Measurements from ENCODE around the gene CDH5. TPM values are rescaled to one million over a fixed set of nuclear protein-coding genes. Genes with fewer than 3 reads are reported as not detected.

The CDH5 gene
- total RNA-seq, 2 experiments from 2014 or later, result not detected

DNA sequence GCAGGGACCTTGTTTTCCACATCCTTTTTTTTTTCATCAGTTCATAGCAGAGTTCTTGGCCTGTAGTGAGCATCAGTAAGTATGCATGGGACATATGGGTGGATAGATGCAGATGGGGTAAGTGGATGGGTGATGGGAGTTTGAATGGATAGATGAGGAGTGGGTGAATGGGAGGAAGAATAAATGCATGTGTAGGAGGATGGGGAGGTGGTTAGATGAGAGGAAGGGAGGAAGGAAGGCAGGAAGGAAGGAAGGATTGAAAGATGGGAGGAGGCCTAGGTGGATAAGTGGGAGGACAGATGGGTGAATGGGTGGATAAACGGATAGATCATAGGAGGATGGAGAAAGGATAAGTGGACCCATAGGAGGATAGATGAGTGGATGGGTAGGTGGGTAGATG lies 56.7 kb downstream of the CDH5 start:
- CTCF ChIA-PET (ENCODE audit: unreplicated experiment), result no interaction called here

GRCh38 chr16:66425651-66426050 lies 59.2 kb downstream of the CDH5 start:
- H3K27ac ChIP-seq (ENCODE audit: low read depth, low read length, poor library complexity, severe bottlenecking), result no peak overlapping the region
- no peak overlapping the region for H2AFZ ChIP-seq (ENCODE audit: low read length)
- DNase-seq (ENCODE audit: low spot score), result no peak
- intact Hi-C loops (cut with micrococcal nuclease; ENCODE audit: unreplicated experiment), result no loop called here
- no peaks in the 10 kb centered on the region for H4K20me1 ChIP-seq (ENCODE audit: insufficient read depth, low read length)
- BruUV-seq (replicated peaks), result no TSS peak
- H3K4me1 ChIP-seq (ENCODE audit: insufficient read depth, low read length, poor library complexity, severe bottlenecking), result no peaks in the 10 kb centered on the region
- no peaks in the 10 kb centered on the region for H3K9me2 ChIP-seq (ENCODE audit: insufficient read depth, low read length)
- TF ChIP-seq EZH2phosphoT487 (IDR thresholded peaks at IDR 0.05; ENCODE audit: borderline replicate concordance, low read depth, low read length), result no peak
- TF ChIP-seq, protein P1, sequence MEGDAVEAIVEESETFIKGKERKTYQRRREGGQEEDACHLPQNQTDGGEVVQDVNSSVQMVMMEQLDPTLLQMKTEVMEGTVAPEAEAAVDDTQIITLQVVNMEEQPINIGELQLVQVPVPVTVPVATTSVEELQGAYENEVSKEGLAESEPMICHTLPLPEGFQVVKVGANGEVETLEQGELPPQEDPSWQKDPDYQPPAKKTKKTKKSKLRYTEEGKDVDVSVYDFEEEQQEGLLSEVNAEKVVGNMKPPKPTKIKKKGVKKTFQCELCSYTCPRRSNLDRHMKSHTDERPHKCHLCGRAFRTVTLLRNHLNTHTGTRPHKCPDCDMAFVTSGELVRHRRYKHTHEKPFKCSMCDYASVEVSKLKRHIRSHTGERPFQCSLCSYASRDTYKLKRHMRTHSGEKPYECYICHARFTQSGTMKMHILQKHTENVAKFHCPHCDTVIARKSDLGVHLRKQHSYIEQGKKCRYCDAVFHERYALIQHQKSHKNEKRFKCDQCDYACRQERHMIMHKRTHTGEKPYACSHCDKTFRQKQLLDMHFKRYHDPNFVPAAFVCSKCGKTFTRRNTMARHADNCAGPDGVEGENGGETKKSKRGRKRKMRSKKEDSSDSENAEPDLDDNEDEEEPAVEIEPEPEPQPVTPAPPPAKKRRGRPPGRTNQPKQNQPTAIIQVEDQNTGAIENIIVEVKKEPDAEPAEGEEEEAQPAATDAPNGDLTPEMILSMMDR (conservative IDR thresholded peaks at IDR 0.05; ENCODE audit: low read length), result no peak
- H3K4me2 ChIP-seq (ENCODE audit: low read length), result no peak overlapping the region
- H3K4me3 ChIP-seq (ENCODE audit: low read depth, low read length, poor library complexity, severe bottlenecking), result no peak overlapping the region
- H3K36me3 ChIP-seq (ENCODE audit: insufficient read depth, low read length), result no peaks in the 10 kb centered on the region
- no peaks in the 10 kb centered on the region for H3K9me3 ChIP-seq (ENCODE audit: low read length)
- ChIA-PET CTCF (ENCODE audit: unreplicated experiment) (no interaction called here), POLR2A (interaction anchor here (0.9 kb wide), 1 partner anchor 114 kb away, joined by 6 read pairs; no protein-coding TSS in a partner anchor)
- H3K79me2 ChIP-seq (ENCODE audit: insufficient read depth, low read depth, low read length), result no peaks in the 10 kb centered on the region

More for the DNA sequence above, 56.7 kb downstream of the CDH5 start:
- Histone ChIP-seq H3K4me1 (ENCODE audit: insufficient read depth, low read length, poor library complexity, severe bottlenecking) (no peaks in the 10 kb centered on the region), H2AFZ (ENCODE audit: low read length) (no peak overlapping the region), H3K36me3 (ENCODE audit: insufficient read depth, low read length) (no peaks in the 10 kb centered on the region), H3K4me2 (ENCODE audit: low read length) (no peak overlapping the region), H3K9me2 (ENCODE audit: insufficient read depth, low read length) (no peaks in the 10 kb centered on the region), H3K9me3 (ENCODE audit: low read length) (no peaks in the 10 kb centered on the region), H4K20me1 (ENCODE audit: insufficient read depth, low read length) (no peaks in the 10 kb centered on the region), H3K79me2 (ENCODE audit: insufficient read depth, low read depth, low read length) (no peaks in the 10 kb centered on the region), H3K27ac (ENCODE audit: low read depth, low read length, poor library complexity, severe bottlenecking) (no peak overlapping the region), H3K4me3 (ENCODE audit: low read depth, low read length, poor library complexity, severe bottlenecking) (no peak overlapping the region)
- TF ChIP-seq, protein P1 (conservative IDR thresholded peaks at IDR 0.05; ENCODE audit: low read length), result no peak
- no peak for TF ChIP-seq EZH2phosphoT487 (IDR thresholded peaks at IDR 0.05; ENCODE audit: borderline replicate concordance, low read depth, low read length)
- POLR2A ChIA-PET, result no interaction called here
- intact Hi-C loops (cut with micrococcal nuclease; ENCODE audit: unreplicated experiment), result no loop called here
- no TSS peak for BruUV-seq (replicated peaks)
- no peak for DNase-seq (ENCODE audit: low spot score)

- no peaks in the 10 kb centered on the region for H4K20me1 ChIP-seq (ENCODE audit: insufficient read depth, low read length)
- DNase-seq (ENCODE audit: low spot score), result no peak
- ChIA-PET POLR2A (interaction anchor here (0.9 kb wide), 1 partner anchor 114 kb away, joined by 6 read pairs; no protein-coding TSS in a partner anchor), CTCF (ENCODE audit: unreplicated experiment) (no interaction called here)
- no peak overlapping the region for H3K4me2 ChIP-seq (ENCODE audit: low read length)
- no peaks in the 10 kb centered on the region for H3K9me3 ChIP-seq (ENCODE audit: low read length)
- H3K4me3 ChIP-seq (ENCODE audit: low read depth, low read length, poor library complexity, severe bottlenecking), result no peak overlapping the region
- H3K36me3 ChIP-seq (ENCODE audit: insufficient read depth, low read length), result no peaks in the 10 kb centered on the region
- H3K79me2 ChIP-seq (ENCODE audit: insufficient read depth, low read depth, low read length), result no peaks in the 10 kb centered on the region
- intact Hi-C loops (cut with micrococcal nuclease; ENCODE audit: unreplicated experiment), result no loop called here
- H2AFZ ChIP-seq (ENCODE audit: low read length), result no peak overlapping the region
- no peaks in the 10 kb centered on the region for H3K9me2 ChIP-seq (ENCODE audit: insufficient read depth, low read length)
- no TSS peak for BruUV-seq (replicated peaks)
- no peak overlapping the region for H3K27ac ChIP-seq (ENCODE audit: low read depth, low read length, poor library complexity, severe bottlenecking)
- no peaks in the 10 kb centered on the region for H3K4me1 ChIP-seq (ENCODE audit: insufficient read depth, low read length, poor library complexity, severe bottlenecking)
- TF ChIP-seq, protein P1 (conservative IDR thresholded peaks at IDR 0.05; ENCODE audit: low read length), result no peak
- TF ChIP-seq EZH2phosphoT487 (IDR thresholded peaks at IDR 0.05; ENCODE audit: borderline replicate concordance, low read depth, low read length), result no peak
Observed at GRCh38 chr16:66426112-66427035, 59.9 kb downstream of the CDH5 start.
